ENCODE data around the gene USF2. TPM values are rescaled to one million over a fixed set of nuclear protein-coding genes. Genes with fewer than 3 reads are reported as not detected.

Gene USF2
- total and polyA plus RNA-seq, 2 of the 4 experiments (the other 2 are of a cell fraction): 21.3 to 65.6 TPM

GRCh38 chr19:35276706-35277281 lies 8.0 kb downstream of the USF2 start:
- WGBS, 2 experiments (ENCODE audit: extremely low coverage in 2 of 2, insufficient read length in 1 of 2): 99% methylated on average over 12 of the region's 28 CpGs; no CpG with 5 or more reads in 1 of the 2 experiments
- POLR2A ChIA-PET (ENCODE audit: unreplicated experiment): no interaction called here
- no peak overlapping the region for H2BK5ac ChIP-seq (ENCODE audit: low read depth, low read length, poor library complexity, severe bottlenecking)

More at GRCh38 chr19:35276706-35277281, 8.0 kb downstream of the USF2 start:
- no peak for TF ChIP-seq CEBPB (IDR thresholded peaks at IDR 0.05; ENCODE audit: low read depth, low read length)
- no peak for TF ChIP-seq CTCF (conservative IDR thresholded peaks at IDR 0.05; ENCODE audit: low read depth, low read length)
- H2AK9ac ChIP-seq (replicated peaks; ENCODE audit: low read depth, low read length, poor library complexity): no peak overlapping the region
- H4K5ac ChIP-seq (ENCODE audit: low read depth, low read length): no peak overlapping the region
- dilution Hi-C loops (cut with HindIII; ENCODE audit: low sequenced_read_pairs, unreplicated experiment): no loop called here
- H3K9ac ChIP-seq (ENCODE audit: low read depth, low read length): no peak overlapping the region
- no peak overlapping the region for H2BK20ac ChIP-seq (ENCODE audit: low read depth, low read length)
- no peak overlapping the region for H2BK120ac ChIP-seq (ENCODE audit: low read depth, low read length)
- H2BK15ac ChIP-seq (ENCODE audit: low read depth, low read length): no peak overlapping the region
- peaks cover under 1% of the 10 kb centered on the region; the same call in 1 of the 2 replicates for H3K27me3 ChIP-seq (ENCODE audit: control insufficient read depth, insufficient read depth, low read length)
- no peak overlapping the region for H3K18ac ChIP-seq (ENCODE audit: low read depth, low read length)
- no peak overlapping the region for H2AK5ac ChIP-seq (ENCODE audit: low read depth, low read length)
- H3K79me1 ChIP-seq (ENCODE audit: low read depth in 1 of 2, low read length in 2 of 2): peaks cover under 1 to 9% of the 10 kb centered on the region in 2 experiments; a peak in 2 of 4 replicates
- no peak overlapping the region for H3K23ac ChIP-seq (ENCODE audit: low read depth, low read length)
- H3K36me3 ChIP-seq (ENCODE audit: control insufficient read depth, insufficient read depth, low read length): peaks cover 39% of the 10 kb centered on the region
- CTCF ChIA-PET: no interaction called here
- H4K20me1 ChIP-seq (ENCODE audit: insufficient read depth, low read length): no peaks in the 10 kb centered on the region
- no peak overlapping the region for H4K91ac ChIP-seq (ENCODE audit: insufficient read depth, low read depth, low read length)
- H3K4me2 ChIP-seq (ENCODE audit: low read depth, low read length): no peak overlapping the region
- ATAC-seq (ENCODE audit: low read depth): no peak
- no peak overlapping the region for H3K56ac ChIP-seq (ENCODE audit: extremely low read depth, insufficient read depth, low read length)
- DNase-seq: no peak
- intact Hi-C loops (cut with micrococcal nuclease): no loop called here
- no peaks in the 10 kb centered on the region for H3K9me3 ChIP-seq (ENCODE audit: control insufficient read depth, insufficient read depth, low read length)
- H3K27ac ChIP-seq (ENCODE audit: insufficient read depth, low read length): no peak overlapping the region
- no peak overlapping the region for H4K8ac ChIP-seq (ENCODE audit: low read depth in 2 of 2, low read length in 2 of 2)
- in situ Hi-C loops (cut with MboI; ENCODE audit: low sequenced_read_pairs): no loop called here
- no peaks in the 10 kb centered on the region for H3K4me1 ChIP-seq (ENCODE audit: control insufficient read depth, insufficient read depth, low read length)
- H3K4ac ChIP-seq (ENCODE audit: low read depth, low read length): no peak overlapping the region
- no peak overlapping the region for H3K4me3 ChIP-seq (ENCODE audit: insufficient read depth, low read depth, low read length)
- H3K9me1 ChIP-seq (ENCODE audit: insufficient read depth, low read length): no peaks in the 10 kb centered on the region
- no peak overlapping the region for H3K14ac ChIP-seq (replicated peaks; ENCODE audit: low read depth, low read length)
- no TSS peak for BruUV-seq (replicated peaks)
- no peak overlapping the region for H2AFZ ChIP-seq (replicated peaks; ENCODE audit: low read length, poor library complexity)

Measured in IMR-90 (cell line).